GM12873 (cell line): Measurements from ENCODE around the gene CPTP.
A peak's percentile ranks its signal among the peaks of the same experiment; 100 is the strongest.

ENCODE experiments used
- CTCF ChIP-seq: IDR thresholded peaks from 2 replicates; pipeline ENCODE4 v1.5.1; 2012; ENCODE audit warnings: low read depth, mild to moderate bottlenecking, moderate library complexity, low read length, control low read depth; ENCODE audit not compliant: insufficient read depth; ENCODE audit errors: missing control alignments

Gene CPTP

GRCh38 chr1:1348420-1349255 is 24.0 kb downstream of the CPTP start:
- TF ChIP-seq CTCF = no peak

GRCh38 chr1:1349256-1350012 is 24.8 kb downstream of the CPTP start, which contains the start of gene DVL1:
Gene DVL1 (minus strand): TSS chr1:1349418. CDS start chr1:1349065, 353 bp downstream.
- TF ChIP-seq CTCF = peak; percentile 49

GRCh38 chr1:1351511-1352427 is 27.2 kb downstream of the CPTP start:
- TF ChIP-seq CTCF = no peak

- no peak for TF ChIP-seq CTCF
Measured at GRCh38 chr1:1352786-1353388, 28.3 kb downstream of the CPTP start.

GRCh38 chr1:1353389-1354151 is 29.0 kb downstream of the CPTP start:
- TF ChIP-seq CTCF = no peak

GRCh38 chr1:1354271-1355247 is 30.0 kb downstream of the CPTP start:
- no peak for TF ChIP-seq CTCF
